Measurements from ENCODE around the gene YBEY.

The YBEY gene

GRCh38 chr21:46323227-46323709 lies 37.1 kb downstream of the YBEY start:
- H3K4me1 ChIP-seq (ENCODE audit: insufficient read depth, low read length) = peaks cover 8% of the 10 kb centered on the region
- peaks cover 7% of the 10 kb centered on the region for H3K36me3 ChIP-seq (ENCODE audit: insufficient read depth, low read length)
- no peaks in the 10 kb centered on the region for H3K9me3 ChIP-seq (ENCODE audit: control insufficient read depth, insufficient read depth, low read length)
- peak overlapping the region; percentile 100 for H3K9ac ChIP-seq (ENCODE audit: low read depth, low read length)

GRCh38 chr21:46323710-46324389 lies 37.7 kb downstream of the YBEY start, which contains the start of the genes C21orf58 and PCNT:
Gene C21orf58 (minus strand): TSS chr21:46323870. CDS start chr21:46322738, 1,132 bp downstream.
Gene PCNT (plus strand): TSS chr21:46324156. CDS start chr21:46324229, 73 bp downstream.
- peak within 1 kb of the TSS; percentile 100 for H3K9ac ChIP-seq (ENCODE audit: low read depth, low read length)
- no peaks in the 10 kb centered on the region for H3K9me3 ChIP-seq (ENCODE audit: control insufficient read depth, insufficient read depth, low read length)
- H3K36me3 ChIP-seq (ENCODE audit: insufficient read depth, low read length) = peaks cover 7% of the 10 kb centered on the region
- peaks cover 5% of the 10 kb centered on the region for H3K4me1 ChIP-seq (ENCODE audit: insufficient read depth, low read length)

GRCh38 chr21:46324390-46325072 lies 38.4 kb downstream of the YBEY start:
- Histone ChIP-seq H3K9me3 (ENCODE audit: control insufficient read depth, insufficient read depth, low read length) (no peaks in the 10 kb centered on the region), H3K9ac (ENCODE audit: low read depth, low read length) (peak overlapping the region; percentile 100), H3K36me3 (ENCODE audit: insufficient read depth, low read length) (peaks cover 7% of the 10 kb centered on the region), H3K4me1 (ENCODE audit: insufficient read depth, low read length) (peaks cover 5% of the 10 kb centered on the region)

- H3K9ac ChIP-seq (ENCODE audit: low read depth, low read length) = peak overlapping the region; percentile 86
- H3K4me1 ChIP-seq (ENCODE audit: insufficient read depth, low read length) = peaks cover 5% of the 10 kb centered on the region
- H3K9me3 ChIP-seq (ENCODE audit: control insufficient read depth, insufficient read depth, low read length) = no peaks in the 10 kb centered on the region
- peaks cover 12% of the 10 kb centered on the region for H3K36me3 ChIP-seq (ENCODE audit: insufficient read depth, low read length)
Measured at GRCh38 chr21:46325073-46325912, 39.2 kb downstream of the YBEY start.

- Histone ChIP-seq H3K4me1 (ENCODE audit: insufficient read depth, low read length) (peaks cover 4% of the 10 kb centered on the region), H3K9me3 (ENCODE audit: control insufficient read depth, insufficient read depth, low read length) (no peaks in the 10 kb centered on the region), H3K36me3 (ENCODE audit: insufficient read depth, low read length) (peaks cover 8% of the 10 kb centered on the region), H3K9ac (ENCODE audit: low read depth, low read length) (no peak overlapping the region)
Measured at GRCh38 chr21:46326110-46326703, 40.1 kb downstream of the YBEY start.

- Histone ChIP-seq H3K9me3 (ENCODE audit: control insufficient read depth, insufficient read depth, low read length) (no peaks in the 10 kb centered on the region), H3K4me1 (ENCODE audit: insufficient read depth, low read length) (no peaks in the 10 kb centered on the region; the same call in 1 of the 2 replicates), H3K9ac (ENCODE audit: low read depth, low read length) (no peak overlapping the region), H3K36me3 (ENCODE audit: insufficient read depth, low read length) (peaks cover 8% of the 10 kb centered on the region)
Measured at GRCh38 chr21:46327711-46328110, 41.6 kb downstream of the YBEY start.

- no peak overlapping the region for H3K9ac ChIP-seq (ENCODE audit: low read depth, low read length)
- no peaks in the 10 kb centered on the region for H3K9me3 ChIP-seq (ENCODE audit: control insufficient read depth, insufficient read depth, low read length)
- no peaks in the 10 kb centered on the region; the same call in 1 of the 2 replicates for H3K4me1 ChIP-seq (ENCODE audit: insufficient read depth, low read length)
- peaks cover 8% of the 10 kb centered on the region for H3K36me3 ChIP-seq (ENCODE audit: insufficient read depth, low read length)
Measured at GRCh38 chr21:46328151-46328550, 42.0 kb downstream of the YBEY start.

GRCh38 chr21:46329796-46330195 lies 43.7 kb downstream of the YBEY start:
- no peaks in the 10 kb centered on the region for H3K9me3 ChIP-seq (ENCODE audit: control insufficient read depth, insufficient read depth, low read length)
- H3K4me1 ChIP-seq (ENCODE audit: insufficient read depth, low read length) = no peaks in the 10 kb centered on the region; the same call in 1 of the 2 replicates
- peaks cover 12% of the 10 kb centered on the region for H3K36me3 ChIP-seq (ENCODE audit: insufficient read depth, low read length)
- no peak overlapping the region for H3K9ac ChIP-seq (ENCODE audit: low read depth, low read length)

- no peak overlapping the region for H3K9ac ChIP-seq (ENCODE audit: low read depth, low read length)
- H3K36me3 ChIP-seq (ENCODE audit: insufficient read depth, low read length) = peaks cover 12% of the 10 kb centered on the region
- no peaks in the 10 kb centered on the region for H3K9me3 ChIP-seq (ENCODE audit: control insufficient read depth, insufficient read depth, low read length)
- H3K4me1 ChIP-seq (ENCODE audit: insufficient read depth, low read length) = no peaks in the 10 kb centered on the region
Measured at GRCh38 chr21:46334351-46335140, 48.4 kb downstream of the YBEY start.

- Histone ChIP-seq H3K9me3 (ENCODE audit: control insufficient read depth, insufficient read depth, low read length) (no peaks in the 10 kb centered on the region), H3K4me1 (ENCODE audit: insufficient read depth, low read length) (no peaks in the 10 kb centered on the region), H3K36me3 (ENCODE audit: insufficient read depth, low read length) (peaks cover 7% of the 10 kb centered on the region), H3K9ac (ENCODE audit: low read depth, low read length) (no peak overlapping the region)
Measured at GRCh38 chr21:46336603-46337002, 50.5 kb downstream of the YBEY start.

GRCh38 chr21:46340998-46341397 lies 54.9 kb downstream of the YBEY start:
- no peak overlapping the region for H3K9ac ChIP-seq (ENCODE audit: low read depth, low read length)
- H3K36me3 ChIP-seq (ENCODE audit: insufficient read depth, low read length) = peaks cover 4% of the 10 kb centered on the region

GRCh38 chr21:46344219-46344915 lies 58.2 kb downstream of the YBEY start:
- Histone ChIP-seq H3K36me3 (ENCODE audit: insufficient read depth, low read length) (peaks cover 4% of the 10 kb centered on the region), H3K4me1 (ENCODE audit: insufficient read depth, low read length) (no peaks in the 10 kb centered on the region), H3K9me3 (ENCODE audit: control insufficient read depth, insufficient read depth, low read length) (no peaks in the 10 kb centered on the region; the same call in 1 of the 2 replicates), H3K9ac (ENCODE audit: low read depth, low read length) (no peak overlapping the region)

More at GRCh38 chr21:46340998-46341397, 54.9 kb downstream of the YBEY start:
- Histone ChIP-seq H3K4me1 (ENCODE audit: insufficient read depth, low read length) (no peaks in the 10 kb centered on the region), H3K9me3 (ENCODE audit: control insufficient read depth, insufficient read depth, low read length) (no peaks in the 10 kb centered on the region; the same call in 1 of the 2 replicates)

- Histone ChIP-seq H3K36me3 (ENCODE audit: insufficient read depth, low read length) (peaks cover 7% of the 10 kb centered on the region), H3K9ac (ENCODE audit: low read depth, low read length) (no peak overlapping the region), H3K9me3 (ENCODE audit: control insufficient read depth, insufficient read depth, low read length) (no peaks in the 10 kb centered on the region; the same call in 1 of the 2 replicates), H3K4me1 (ENCODE audit: insufficient read depth, low read length) (no peaks in the 10 kb centered on the region)
Measured at GRCh38 chr21:46345861-46346260, 59.7 kb downstream of the YBEY start.

All from ES-I3 (cell line).